Hippocampal formation (tissue), 2 donors: ENCODE results near the gene EREG.

Experiments
- DNase-seq, 2 donors: peaks; one replicate each; lab custom pipeline; 2025; lab: John Stamatoyannopoulos, UW

Gene EREG

DNA sequence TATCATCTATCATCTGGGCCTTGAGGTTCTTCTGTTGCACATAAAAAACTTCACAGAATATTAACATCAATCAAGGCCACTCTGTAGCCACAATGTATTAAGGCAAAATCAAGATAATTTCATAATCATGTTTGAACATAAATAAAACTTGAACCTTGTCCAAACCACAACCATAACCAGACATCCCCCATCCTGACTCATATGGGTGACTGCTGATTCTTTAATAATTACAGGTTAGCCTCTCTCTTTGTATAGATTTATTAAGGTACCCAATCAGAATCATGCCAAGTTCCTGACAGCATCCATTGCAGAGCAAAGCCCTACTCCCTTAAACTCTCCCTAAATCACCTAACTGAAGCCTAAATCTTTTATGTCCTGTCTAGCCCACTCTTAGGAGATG is 63.3 kb downstream of the EREG start:
- DNase-seq, result no peak

DNA sequence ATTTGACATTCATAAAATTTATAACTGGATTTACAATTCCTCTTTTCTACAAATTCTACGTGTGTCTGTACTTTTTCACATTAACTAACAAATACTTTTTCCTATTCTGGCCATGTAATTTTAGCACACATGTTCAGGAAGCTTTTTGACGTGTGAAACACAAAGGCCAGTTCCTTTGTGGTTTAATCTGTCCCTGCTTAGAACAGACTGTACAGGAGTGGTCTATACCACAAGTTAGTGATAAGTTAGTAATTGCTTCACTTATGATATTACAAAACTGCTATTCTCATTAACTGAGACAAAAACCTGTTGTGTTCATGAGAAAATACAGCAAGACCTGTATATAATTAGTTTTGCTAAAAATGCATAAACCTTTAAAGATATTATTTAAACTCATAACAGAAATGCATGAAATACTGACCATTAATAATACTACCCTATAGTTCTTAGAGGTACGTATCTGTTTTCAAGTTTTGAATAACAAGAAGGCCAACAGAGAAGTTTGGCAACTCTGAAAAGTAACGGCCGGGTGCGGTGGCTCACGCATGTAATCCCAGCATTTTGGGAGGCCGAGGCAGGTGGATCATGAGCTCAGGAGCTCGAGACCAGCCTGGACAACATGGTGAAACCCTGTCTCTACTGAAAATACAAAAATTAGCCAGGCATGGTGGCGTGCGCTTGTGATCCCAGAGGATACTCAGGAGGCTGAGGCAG is 66.3 kb downstream of the EREG start:
- DNase-seq, result no peak

GRCh38 chr4:74433043-74433442 is 68.1 kb downstream of the EREG start:
- no peak for DNase-seq

DNA sequence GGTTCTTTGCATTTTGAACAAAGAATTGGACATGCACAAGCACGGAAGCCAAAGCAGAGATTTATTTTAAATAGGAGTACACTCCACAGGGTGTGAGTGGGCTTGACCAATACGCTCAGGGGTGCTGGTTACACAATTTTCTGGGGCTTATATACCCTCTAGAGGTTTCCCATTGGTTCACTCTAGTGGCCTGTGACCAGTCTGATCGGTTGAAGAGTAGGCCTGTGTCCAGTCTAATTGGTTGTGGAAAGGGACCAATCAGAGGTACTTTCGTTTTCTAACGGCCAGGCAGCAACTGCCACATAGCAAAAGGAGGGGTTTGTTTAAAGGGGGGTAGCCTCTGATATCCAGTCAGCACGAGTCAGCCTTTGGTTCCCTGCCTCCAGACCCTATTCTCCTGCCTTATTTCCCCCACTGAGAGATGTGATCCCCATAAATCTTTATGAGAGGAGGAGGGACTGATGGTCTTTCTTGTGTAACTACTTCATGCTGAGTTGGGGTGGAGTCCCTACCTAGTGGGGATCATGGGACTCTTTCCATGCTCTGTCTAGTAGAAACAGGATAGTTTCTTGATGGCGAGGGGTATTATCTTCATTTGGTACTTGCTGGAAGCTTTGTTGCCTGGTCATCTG is 68.7 kb downstream of the EREG start:
- no peak for DNase-seq

DNA sequence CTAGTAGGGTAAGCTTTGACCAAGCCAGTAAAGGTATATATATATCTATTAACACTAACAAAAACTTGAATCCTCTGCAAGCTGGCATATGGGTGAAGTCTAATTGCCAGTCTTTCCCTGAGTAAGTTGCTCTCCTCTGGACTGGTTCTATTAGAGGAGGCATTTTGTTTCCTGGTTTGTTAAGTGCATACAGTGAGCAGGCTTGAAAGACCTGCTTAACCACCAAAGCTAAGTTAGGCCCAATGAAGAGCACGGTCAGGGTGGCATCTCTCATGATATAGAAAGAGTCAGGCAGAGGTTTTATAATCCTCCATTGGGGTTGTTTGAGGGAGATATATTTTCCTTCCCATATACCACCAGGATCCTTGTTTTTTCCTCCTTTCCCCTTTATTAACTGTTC is 70.4 kb downstream of the EREG start:
- DNase-seq, result no peak

DNA sequence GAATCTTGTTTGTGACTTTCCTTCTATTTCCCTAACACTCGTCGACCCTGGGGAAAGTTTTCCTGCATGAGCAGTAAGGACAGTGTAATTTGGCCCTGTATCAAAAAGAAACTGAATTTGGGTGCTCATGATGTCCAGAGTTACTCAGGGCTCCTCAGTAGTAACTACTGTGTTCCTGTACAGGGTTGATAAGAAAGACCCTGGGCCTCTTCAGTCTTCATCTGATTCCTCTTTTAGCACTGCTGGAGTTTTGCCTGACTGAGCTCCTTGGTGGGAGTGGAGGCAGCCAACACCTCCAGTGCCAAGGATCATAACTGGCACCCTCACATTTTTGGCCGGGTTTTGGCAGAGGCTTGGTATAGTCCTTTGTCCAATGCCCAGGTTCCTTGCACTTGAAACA is 72.9 kb downstream of the EREG start:
- no peak for DNase-seq
